HepG2 (cell line): ENCODE measurements around the gene PRXL2A. TPM values are rescaled to one million over a fixed set of nuclear protein-coding genes. Genes with fewer than 3 reads are reported as not detected.

Source experiments
- ARID5B ChIP-seq: IDR thresholded peaks from 2 replicates; pipeline ENCODE4 v1.4.0; 2020; ENCODE audit warnings: mild to moderate bottlenecking, missing genetic modification reagents
- CCAR2 ChIP-seq: fragments of 200-400 bp; formaldehyde crosslinking; optimal IDR thresholded peaks from 2 replicates; pipeline ENCODE3; 2018; ENCODE audit warnings: low read depth, mild to moderate bottlenecking, low read length, moderate library complexity
- CENPX ChIP-seq: sonication (generic); formaldehyde crosslinking; IDR thresholded peaks from 2 replicates; pipeline ENCODE4 v1.9.0; 2021; ENCODE audit warnings: mild to moderate bottlenecking, missing genetic modification reagents, moderate library complexity
- ZBTB38 ChIP-seq: sonication (generic); formaldehyde crosslinking; IDR thresholded peaks from 2 replicates; pipeline ENCODE4 v1.5.1; 2020; ENCODE audit warnings: mild to moderate bottlenecking, missing genetic modification reagents
- ZNF441 ChIP-seq: sonication (generic); formaldehyde crosslinking; IDR thresholded peaks from 2 replicates; pipeline ENCODE4 v1.7.0; 2021; ENCODE audit warnings: missing genetic modification reagents, borderline replicate concordance
- ZNF605 ChIP-seq: sonication (generic); formaldehyde crosslinking; IDR thresholded peaks from 2 replicates; pipeline ENCODE4 v1.8.0; 2022; ENCODE audit warnings: mild to moderate bottlenecking, missing genetic modification reagents
- polyA plus RNA-seq, 8 experiments: library from polyadenylated mRNA; depleted of rRNA in 3 of 8; stranded (reverse) in 7 of 8; unstranded in 1 of 8; fragments of >200 nt; fragmentation: Illumina TruSeq in 4 of 8; extraction: Trizol in 4 of 8; gene quantifications; 2 replicates each; pipeline versions ENCODE4 v1.2.1 to v1.2.3, GENCODE V29; 2011 to 2016; ENCODE audit warnings: low read depth in 4 of 8, missing spikeins in 1 of 8, mixed read lengths in 1 of 8; ENCODE audit not compliant: insufficient read depth in 1 of 8
- total RNA-seq, 5 experiments: library from RNA; depleted of rRNA; stranded (reverse); fragments of >200 nt; fragmentation: Illumina TruSeq; extraction: Trizol; gene quantifications; 2 replicates each; pipeline ENCODE4 v1.2.3, GENCODE V29; 2016; ENCODE audit warnings: low read depth in 1 of 5
- TF ChIP-seq, protein P1 (sequence below): IDR thresholded peaks from 2 replicates; pipeline ENCODE4 v1.6.1; 2016; ENCODE audit warnings: missing compliant biosample characterization, missing genetic modification reagents, borderline replicate concordance
- TF ChIP-seq, protein P2 (sequence below): sonication (generic); formaldehyde crosslinking; IDR thresholded peaks from 2 replicates; pipeline ENCODE4 v1.5.1; 2020; ENCODE audit warnings: mild to moderate bottlenecking, missing genetic modification reagents, moderate library complexity

Gene PRXL2A
- total and polyA plus RNA-seq, 2 of the 13 experiments (the other 11 are each of a cell fraction or from before 2014, with no cell fraction given), result 43.9 to 79.9 TPM

DNA sequence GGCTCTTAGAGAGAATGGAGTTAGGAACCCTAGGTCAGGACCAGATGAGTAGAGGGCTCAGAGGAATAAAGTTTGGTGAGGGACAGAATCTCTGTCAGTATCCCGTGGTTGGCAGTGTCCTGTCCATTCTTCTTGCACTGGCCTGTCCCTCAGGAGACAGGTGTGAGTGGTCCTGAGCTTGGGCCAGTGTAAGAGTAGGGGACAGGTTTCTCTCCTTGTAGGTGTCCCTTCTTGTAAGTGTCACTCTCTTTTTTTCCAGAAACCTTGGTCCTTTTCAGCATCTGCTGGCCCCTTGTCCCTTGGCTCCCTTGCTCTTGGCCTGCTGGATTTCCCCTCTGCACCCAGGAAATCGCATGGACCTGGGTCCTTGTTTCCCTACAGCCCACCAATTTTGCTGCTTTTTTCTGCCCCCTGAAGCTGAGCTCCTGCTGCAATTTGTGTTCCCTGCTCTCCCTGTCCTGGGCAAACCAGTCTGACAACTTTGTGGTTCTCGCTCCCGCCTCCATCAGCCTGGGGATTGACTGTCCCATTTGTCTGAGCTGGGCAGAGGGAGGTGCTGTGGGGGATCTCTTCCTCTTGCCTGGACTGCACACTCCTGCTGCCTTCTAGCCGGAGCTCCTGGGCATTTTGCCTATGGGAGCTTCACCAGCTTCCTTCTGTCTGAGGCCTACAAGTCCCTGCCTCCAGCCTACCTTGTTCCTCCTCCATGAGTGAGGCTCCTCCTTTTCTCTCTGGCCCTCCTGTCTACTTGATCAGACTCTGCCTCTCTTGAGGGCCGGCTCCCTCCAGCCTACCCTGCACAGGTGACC is 52.3 kb downstream of the PRXL2A start (continued):
- TF ChIP-seq ZBTB38 (0 out of 2 replicates have a peak, but pooled peaks have one; percentile 34), CCAR2 (no peak), CENPX (no peak), ZNF441 (CRISPR knock-in tag) (no peak), ZNF605 (CRISPR knock-in tag) (0 out of 2 replicates have a peak, but pooled peaks have one; percentile 24), ARID5B (CRISPR knock-in tag) (no peak)
- TF ChIP-seq, protein P1, sequence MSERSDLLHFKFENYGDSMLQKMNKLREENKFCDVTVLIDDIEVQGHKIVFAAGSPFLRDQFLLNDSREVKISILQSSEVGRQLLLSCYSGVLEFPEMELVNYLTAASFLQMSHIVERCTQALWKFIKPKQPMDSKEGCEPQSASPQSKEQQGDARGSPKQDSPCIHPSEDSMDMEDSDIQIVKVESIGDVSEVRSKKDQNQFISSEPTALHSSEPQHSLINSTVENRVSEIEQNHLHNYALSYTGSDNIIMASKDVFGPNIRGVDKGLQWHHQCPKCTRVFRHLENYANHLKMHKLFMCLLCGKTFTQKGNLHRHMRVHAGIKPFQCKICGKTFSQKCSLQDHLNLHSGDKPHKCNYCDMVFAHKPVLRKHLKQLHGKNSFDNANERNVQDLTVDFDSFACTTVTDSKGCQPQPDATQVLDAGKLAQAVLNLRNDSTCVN (CRISPR knock-in tag), result no peak
- TF ChIP-seq, protein P2, sequence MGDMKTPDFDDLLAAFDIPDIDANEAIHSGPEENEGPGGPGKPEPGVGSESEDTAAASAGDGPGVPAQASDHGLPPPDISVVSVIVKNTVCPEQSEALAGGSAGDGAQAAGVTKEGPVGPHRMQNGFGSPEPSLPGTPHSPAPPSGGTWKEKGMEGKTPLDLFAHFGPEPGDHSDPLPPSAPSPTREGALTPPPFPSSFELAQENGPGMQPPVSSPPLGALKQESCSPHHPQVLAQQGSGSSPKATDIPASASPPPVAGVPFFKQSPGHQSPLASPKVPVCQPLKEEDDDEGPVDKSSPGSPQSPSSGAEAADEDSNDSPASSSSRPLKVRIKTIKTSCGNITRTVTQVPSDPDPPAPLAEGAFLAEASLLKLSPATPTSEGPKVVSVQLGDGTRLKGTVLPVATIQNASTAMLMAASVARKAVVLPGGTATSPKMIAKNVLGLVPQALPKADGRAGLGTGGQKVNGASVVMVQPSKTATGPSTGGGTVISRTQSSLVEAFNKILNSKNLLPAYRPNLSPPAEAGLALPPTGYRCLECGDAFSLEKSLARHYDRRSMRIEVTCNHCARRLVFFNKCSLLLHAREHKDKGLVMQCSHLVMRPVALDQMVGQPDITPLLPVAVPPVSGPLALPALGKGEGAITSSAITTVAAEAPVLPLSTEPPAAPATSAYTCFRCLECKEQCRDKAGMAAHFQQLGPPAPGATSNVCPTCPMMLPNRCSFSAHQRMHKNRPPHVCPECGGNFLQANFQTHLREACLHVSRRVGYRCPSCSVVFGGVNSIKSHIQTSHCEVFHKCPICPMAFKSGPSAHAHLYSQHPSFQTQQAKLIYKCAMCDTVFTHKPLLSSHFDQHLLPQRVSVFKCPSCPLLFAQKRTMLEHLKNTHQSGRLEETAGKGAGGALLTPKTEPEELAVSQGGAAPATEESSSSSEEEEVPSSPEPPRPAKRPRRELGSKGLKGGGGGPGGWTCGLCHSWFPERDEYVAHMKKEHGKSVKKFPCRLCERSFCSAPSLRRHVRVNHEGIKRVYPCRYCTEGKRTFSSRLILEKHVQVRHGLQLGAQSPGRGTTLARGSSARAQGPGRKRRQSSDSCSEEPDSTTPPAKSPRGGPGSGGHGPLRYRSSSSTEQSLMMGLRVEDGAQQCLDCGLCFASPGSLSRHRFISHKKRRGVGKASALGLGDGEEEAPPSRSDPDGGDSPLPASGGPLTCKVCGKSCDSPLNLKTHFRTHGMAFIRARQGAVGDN (CRISPR knock-in tag), result peak; percentile 57
- TF ChIP-seq, all 625 proteins: peak for 6
